ENCODE data around the gene KCNG4.

The KCNG4 gene

GRCh38 chr16:84181144-84181915, 58.5 kb downstream of the KCNG4 start:
- TF ChIP-seq CTCF (IDR thresholded peaks at IDR 0.05; ENCODE audit: borderline replicate concordance, control extremely low read depth, extremely low read depth, insufficient read depth, missing control alignments), result no peak
- in situ Hi-C loops (cut with MboI; ENCODE audit: low sequenced_read_pairs, unreplicated experiment), result loop anchor here (5.0 to 10.0 kb wide), 2 partner anchors 99 to 207 kb away; no protein-coding TSS in a partner anchor
- DNase-seq (ENCODE audit: low spot score), result no peak

DNA sequence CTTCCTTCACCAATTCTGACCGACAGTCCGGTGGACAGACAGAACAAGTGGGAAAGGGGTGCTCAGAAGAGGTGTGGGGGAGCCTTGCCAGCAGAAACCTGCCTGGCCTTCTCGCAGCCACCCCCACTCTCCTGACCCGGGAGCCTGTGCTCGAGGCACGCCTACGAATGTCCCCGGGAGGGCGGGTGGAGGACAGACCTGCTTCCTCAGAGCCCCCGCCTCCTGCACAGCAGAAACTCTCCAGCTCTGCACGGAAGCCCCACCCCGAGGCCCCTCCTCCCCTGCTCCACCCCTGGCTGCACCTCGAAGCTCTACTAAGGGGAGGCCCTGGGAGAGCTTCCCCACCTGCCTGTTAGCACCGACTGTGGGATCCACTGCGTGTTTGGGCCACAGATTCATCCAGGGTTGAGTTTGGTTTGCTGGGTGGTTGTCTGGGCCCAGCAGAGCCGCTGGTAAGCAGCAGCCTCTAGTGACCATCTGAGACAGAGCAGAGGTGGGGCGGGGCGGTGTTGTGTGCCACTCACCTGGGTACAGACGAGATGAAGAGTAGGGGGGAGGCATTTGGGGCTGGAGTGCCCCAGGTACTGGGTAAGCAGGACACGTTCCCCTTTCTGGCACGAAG, 59.2 kb downstream of the KCNG4 start:
- in situ Hi-C loops (cut with MboI; ENCODE audit: low sequenced_read_pairs, unreplicated experiment), result loop anchor here (5.0 to 10.0 kb wide), 2 partner anchors 98 to 206 kb away; no protein-coding TSS in a partner anchor
- no peak for DNase-seq (ENCODE audit: low spot score)
- no peak for TF ChIP-seq CTCF (IDR thresholded peaks at IDR 0.05; ENCODE audit: borderline replicate concordance, control extremely low read depth, extremely low read depth, insufficient read depth, missing control alignments)

DNA sequence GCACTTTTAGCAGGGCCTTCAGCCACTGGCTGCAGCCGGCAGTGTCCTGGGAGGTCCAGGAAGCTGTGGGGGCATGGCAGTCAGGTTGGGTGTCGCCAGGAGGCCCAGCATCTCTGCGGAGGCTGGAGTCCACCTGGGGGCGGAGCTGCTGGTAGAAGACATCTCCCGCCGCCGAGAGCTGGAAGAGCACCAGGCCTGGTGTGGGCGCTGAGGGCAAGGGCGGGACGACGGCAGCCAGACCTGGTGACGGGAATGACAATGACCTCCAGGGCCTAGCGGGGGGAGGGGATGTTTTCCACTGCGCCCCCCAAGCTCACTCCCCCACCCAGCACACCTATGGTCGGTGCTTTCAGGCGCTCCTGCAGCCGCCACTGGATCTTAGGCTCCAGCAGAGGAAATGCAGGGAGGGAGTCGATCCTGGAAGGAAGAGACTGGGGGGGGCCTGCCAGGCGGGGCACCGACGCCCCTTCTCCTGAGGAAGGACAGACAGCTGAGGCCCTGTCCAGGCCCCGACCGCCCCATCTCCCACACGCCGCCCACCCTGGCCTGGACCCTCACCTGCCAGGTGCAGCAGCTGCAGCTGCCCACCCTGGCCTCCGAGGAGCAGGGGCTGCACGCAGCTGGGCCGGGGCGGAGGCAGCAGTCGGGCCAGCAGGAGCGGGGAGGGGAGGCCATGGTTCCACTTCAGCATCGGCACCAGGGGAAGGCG, 60.0 kb downstream of the KCNG4 start:
- TF ChIP-seq CTCF (IDR thresholded peaks at IDR 0.05; ENCODE audit: borderline replicate concordance, control extremely low read depth, extremely low read depth, insufficient read depth, missing control alignments), result no peak
- DNase-seq (ENCODE audit: low spot score), result no peak
- in situ Hi-C loops (cut with MboI; ENCODE audit: low sequenced_read_pairs, unreplicated experiment), result loop anchor here (5.0 to 10.0 kb wide), 2 partner anchors 97 to 205 kb away; no protein-coding TSS in a partner anchor

DNA sequence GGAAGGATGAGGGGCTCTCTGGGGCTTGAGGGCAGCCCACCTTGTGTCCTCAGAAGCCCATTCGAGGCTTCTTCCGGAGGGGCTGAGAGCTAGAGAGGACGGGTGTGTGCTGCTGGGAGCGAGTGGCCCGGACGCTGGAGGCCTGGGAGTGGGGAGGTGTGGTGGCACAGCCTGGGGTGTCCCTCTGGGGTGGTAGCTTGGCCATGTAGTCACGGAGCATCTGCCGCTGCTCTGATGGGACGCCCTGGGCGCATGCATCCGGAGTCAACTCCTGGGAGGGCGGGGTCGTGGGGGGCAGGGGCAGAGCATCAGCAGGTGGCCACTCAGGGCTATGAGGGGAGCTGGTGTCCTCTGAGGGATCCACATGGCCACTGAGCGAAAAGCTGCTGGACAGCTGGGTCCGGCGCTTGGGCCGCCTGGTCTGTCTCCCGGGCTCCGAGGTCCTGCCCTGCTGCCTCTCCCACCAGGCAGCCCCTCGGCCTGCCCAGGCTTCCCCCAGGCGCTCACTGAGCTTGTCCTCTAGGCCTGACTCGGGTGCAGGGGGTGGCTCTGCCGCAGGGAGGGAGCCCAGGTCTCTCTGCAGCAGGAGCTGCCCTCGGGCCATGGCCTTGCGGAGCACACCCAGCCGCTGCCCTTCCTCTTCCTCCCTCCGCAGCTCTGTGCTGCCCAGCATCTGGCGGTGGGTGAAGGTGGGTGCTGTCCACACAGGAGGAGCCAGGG, 60.8 kb downstream of the KCNG4 start:
- no peak for DNase-seq (ENCODE audit: low spot score)
- TF ChIP-seq CTCF (IDR thresholded peaks at IDR 0.05; ENCODE audit: borderline replicate concordance, control extremely low read depth, extremely low read depth, insufficient read depth, missing control alignments), result no peak
- in situ Hi-C loops (cut with MboI; ENCODE audit: low sequenced_read_pairs, unreplicated experiment), result no loop called here

- in situ Hi-C loops (cut with MboI; ENCODE audit: low sequenced_read_pairs, unreplicated experiment), result no loop called here
- TF ChIP-seq CTCF (IDR thresholded peaks at IDR 0.05; ENCODE audit: borderline replicate concordance, control extremely low read depth, extremely low read depth, insufficient read depth, missing control alignments), result no peak
- no peak for DNase-seq (ENCODE audit: low spot score)
Observed at GRCh38 chr16:84178146-84178765, 61.6 kb downstream of the KCNG4 start.

DNA sequence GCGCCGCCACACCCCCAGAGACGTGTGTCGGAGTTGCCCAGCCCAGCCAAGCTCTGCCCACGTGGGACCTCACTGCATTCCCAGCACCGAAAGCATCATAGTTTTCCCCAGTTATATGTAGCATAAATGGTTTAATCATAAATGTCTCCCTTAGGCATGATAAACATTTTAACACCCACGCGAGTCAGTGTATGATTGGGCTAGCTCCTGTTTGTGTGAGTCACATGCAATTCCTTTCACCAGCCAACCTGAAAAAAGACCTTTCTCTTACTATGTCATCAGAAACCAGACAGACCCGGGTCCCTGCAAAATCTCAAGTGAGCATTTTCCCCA, 62.1 kb downstream of the KCNG4 start:
- no peak for TF ChIP-seq CTCF (IDR thresholded peaks at IDR 0.05; ENCODE audit: borderline replicate concordance, control extremely low read depth, extremely low read depth, insufficient read depth, missing control alignments)
- in situ Hi-C loops (cut with MboI; ENCODE audit: low sequenced_read_pairs, unreplicated experiment), result no loop called here
- DNase-seq (ENCODE audit: low spot score), result no peak

Data from GM13976 (cell line).